GM23338 (cell line): ENCODE results near the gene VSX1. TPM values are rescaled to one million over a fixed set of nuclear protein-coding genes. Genes with fewer than 3 reads are reported as not detected.

ENCODE experiments used
- ATAC-seq: fragments of 200-7000 bp; cut with Tn5 transposase; 3 replicates; pipeline ENCODE4 v1.9.1; 2020
- DNase-seq: peaks from one replicate; pipeline ENCODE4 v3.0.0-alpha.2; 2015; ENCODE audit warnings: low spot score
- H2AFZ ChIP-seq: fragments of 200-600 bp; sonication (generic); 2 replicates; pipeline ENCODE4 v1.8.0; 2016; ENCODE audit warnings: antibody characterized with exemption, mild to moderate bottlenecking, moderate library complexity
- H3F3A ChIP-seq: fragments of 200-600 bp; sonication (generic); replicated peaks from 2 replicates; pipeline ENCODE4 v1.8.0; 2017; ENCODE audit warnings: antibody characterized with exemption, mixed run types, low read depth
- H3K27ac ChIP-seq: fragments of 200-600 bp; sonication (generic); 2 replicates; pipeline ENCODE4 v1.6.1; 2016; ENCODE audit warnings: low read depth
- H3K27me3 ChIP-seq: fragments of 200-600 bp; sonication (generic); 2 replicates; pipeline ENCODE4 v1.8.0; 2016; ENCODE audit warnings: mild to moderate bottlenecking, mixed run types, moderate library complexity; ENCODE audit not compliant: insufficient read depth
- H3K36me3 ChIP-seq: fragments of 200-600 bp; sonication (generic); 2 replicates; pipeline ENCODE4 v1.8.0; 2016; ENCODE audit warnings: mild to moderate bottlenecking; ENCODE audit not compliant: insufficient read depth
- H3K4me1 ChIP-seq: fragments of 200-600 bp; sonication (generic); 2 replicates; pipeline ENCODE4 v1.8.0; 2016; ENCODE audit warnings: mild to moderate bottlenecking, moderate library complexity; ENCODE audit not compliant: insufficient read depth
- H3K4me2 ChIP-seq: fragments of 200-600 bp; sonication (generic); 2 replicates; pipeline ENCODE4 v1.7.1; 2017; ENCODE audit warnings: mixed run types
- H3K4me3 ChIP-seq: fragments of 200-600 bp; sonication (generic); 2 replicates; pipeline ENCODE4 v1.6.1; 2016; ENCODE audit warnings: mixed run types
- H3K79me2 ChIP-seq: fragments of 200-600 bp; sonication (generic); replicated peaks from 2 replicates; pipeline ENCODE4 v1.8.0; 2017; ENCODE audit warnings: mild to moderate bottlenecking; ENCODE audit not compliant: insufficient read depth
- H3K9me2 ChIP-seq: fragments of 200-600 bp; sonication (generic); 2 replicates; pipeline ENCODE4 v1.8.0; 2017; ENCODE audit not compliant: insufficient read depth
- H4K20me1 ChIP-seq: fragments of 200-600 bp; sonication (generic); replicated peaks from 2 replicates; pipeline ENCODE4 v1.8.0; 2017; ENCODE audit warnings: mild to moderate bottlenecking; ENCODE audit not compliant: insufficient read depth
- H3K27ac Mint-ChIP-seq: 2 replicates; pipeline ENCODE4 v1.8.0; 2020; ENCODE audit warnings: inconsistent platforms, mild to moderate bottlenecking, moderate library complexity, mixed read lengths
- H3K27me3 Mint-ChIP-seq: 3 replicates; pipeline ENCODE4 v1.8.0; 2022; ENCODE audit warnings: low read depth, mild to moderate bottlenecking, moderate library complexity, mixed read lengths, inconsistent platforms; ENCODE audit not compliant: insufficient read depth, poor library complexity
- H3K36me3 Mint-ChIP-seq: 3 replicates; pipeline ENCODE4 v1.8.0; 2021; ENCODE audit warnings: low read depth, mild to moderate bottlenecking, inconsistent platforms, moderate library complexity, mixed read lengths
- H3K4me1 Mint-ChIP-seq: 3 replicates; pipeline ENCODE4 v1.8.0; 2020; ENCODE audit warnings: mild to moderate bottlenecking, inconsistent platforms, mixed read lengths
- H3K4me3 Mint-ChIP-seq: 3 replicates; pipeline ENCODE4 v1.8.0; 2021; ENCODE audit warnings: moderate library complexity, mild to moderate bottlenecking, inconsistent platforms, mixed read lengths
- H3K9me3 Mint-ChIP-seq: 3 replicates; pipeline ENCODE4 v1.8.0; 2020; ENCODE audit warnings: moderate library complexity, mild to moderate bottlenecking, inconsistent platforms, mixed read lengths
- CREB1 ChIP-seq: fragments of 250-450 bp; sonication (Bioruptor Pico); IDR thresholded peaks from 2 replicates; pipeline ENCODE4 v1.5.0; 2020; ENCODE audit warnings: low read depth, mild to moderate bottlenecking, moderate library complexity
- EZH2 ChIP-seq: fragments of 200-600 bp; sonication (generic); IDR thresholded peaks from one replicate; pipeline ENCODE4 v1.8.0; 2017; ENCODE audit warnings: antibody characterized with exemption, mild to moderate bottlenecking, low read depth; ENCODE audit not compliant: unreplicated experiment
- EZH2phosphoT487 ChIP-seq: fragments of 200-600 bp; sonication (generic); IDR thresholded peaks from one replicate; pipeline ENCODE4 v1.8.1; 2018; ENCODE audit warnings: antibody characterized with exemption; ENCODE audit not compliant: unreplicated experiment
- JUNB ChIP-seq: IDR thresholded peaks from one replicate; pipeline ENCODE4 v1.6.1; 2016; ENCODE audit warnings: antibody characterized with exemption; ENCODE audit not compliant: unreplicated experiment
- POLR2AphosphoS5 ChIP-seq: IDR thresholded peaks from 2 replicates; pipeline ENCODE4 v1.6.1; 2016; ENCODE audit warnings: antibody characterized with exemption, low read depth
- STAT1 ChIP-seq: IDR thresholded peaks from one replicate; pipeline ENCODE4 v1.6.1; 2016; ENCODE audit warnings: antibody characterized with exemption; ENCODE audit not compliant: unreplicated experiment
- ZNF114 ChIP-seq: fragments of 250-450 bp; sonication (Bioruptor Pico); IDR thresholded peaks from 2 replicates; pipeline ENCODE4 v1.5.0; 2020; ENCODE audit warnings: mild to moderate bottlenecking, moderate library complexity
- ZNF331 ChIP-seq: fragments of 250-450 bp; sonication (Bioruptor Pico); IDR thresholded peaks from 2 replicates; pipeline ENCODE4 v1.5.0; 2020; ENCODE audit warnings: low read depth, mild to moderate bottlenecking, moderate library complexity
- polyA plus RNA-seq: library from polyadenylated mRNA; unstranded; fragments of >200 nt; fragmentation: Nextera tagmentation; extraction: Ambion mirVana; gene quantifications from 2 replicates; pipeline ENCODE4 v1.2.1, GENCODE V29; 2016
- total RNA-seq: library from RNA; depleted of rRNA; stranded (reverse); fragments of >200 nt; shearing (Covaris generic); gene quantifications from 2 replicates; pipeline ENCODE4 v1.2.3, GENCODE V29; 2014
- TF ChIP-seq, protein P1 (sequence below), 2 experiments: fragments of 200-600 bp in 1 of 2; sonication (generic) in 1 of 2; conservative IDR thresholded peaks; 2 replicates each; pipeline versions ENCODE4 v1.5.1 to v1.6.1; 2016 to 2017; ENCODE audit warnings: antibody characterized with exemption in 2 of 2, low read depth in 2 of 2, mild to moderate bottlenecking in 2 of 2, moderate library complexity in 1 of 2
- TF ChIP-seq, protein P2 (sequence below): IDR thresholded peaks from one replicate; pipeline ENCODE4 v1.6.1; 2018; ENCODE audit warnings: antibody characterized with exemption; ENCODE audit not compliant: unreplicated experiment
- TF ChIP-seq, protein P3 (sequence below): IDR thresholded peaks from 2 replicates; pipeline ENCODE4 v1.6.1; 2016; ENCODE audit warnings: antibody characterized with exemption

The VSX1 gene
- total and polyA plus RNA-seq, 2 experiments from 2014 or later: 0.73 TPM; not detected in 1

DNA sequence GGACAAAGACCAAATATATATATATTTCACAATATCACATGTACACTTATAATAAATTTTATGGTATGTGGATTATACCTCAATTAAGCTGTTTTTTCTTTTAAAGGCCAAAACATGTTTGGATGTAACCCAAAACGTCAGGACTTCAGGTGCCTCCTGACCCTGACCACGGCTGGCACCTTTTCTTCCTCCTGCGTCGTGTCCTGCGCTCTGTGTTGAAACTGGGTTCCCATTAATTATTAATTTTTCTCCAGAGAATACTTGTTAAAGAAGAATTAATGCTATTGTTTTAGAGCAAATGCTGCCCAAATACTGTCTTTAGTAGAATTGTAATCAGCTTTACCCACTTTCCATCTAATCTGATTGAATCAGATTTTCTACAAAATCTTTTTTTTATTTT is 46.7 kb upstream of the VSX1 start:
- Mint-ChIP-seq H3K27me3 (peaks cover 3% of the 10 kb centered on the region), H3K4me1 (no peaks in the 10 kb centered on the region), H3K36me3 (no peaks in the 10 kb centered on the region), H3K27ac (no peak overlapping the region), H3K9me3 (no peaks in the 10 kb centered on the region; the same call in 2 of the 3 replicates), H3K4me3 (no peak overlapping the region)
- ATAC-seq (no peak), DNase-seq (no peak)
- Histone ChIP-seq H4K20me1 (no peaks in the 10 kb centered on the region), H3K4me1 (no peaks in the 10 kb centered on the region), H3K36me3 (no peaks in the 10 kb centered on the region), H3K27ac (no peak overlapping the region), H3F3A (no peaks in the 10 kb centered on the region), H3K79me2 (no peaks in the 10 kb centered on the region), H3K4me3 (no peak overlapping the region), H2AFZ (no peak overlapping the region), H3K4me2 (no peak overlapping the region), H3K27me3 (no peaks in the 10 kb centered on the region), H3K9me2 (no peaks in the 10 kb centered on the region; the same call in 1 of the 2 replicates)
- TF ChIP-seq, protein P1, sequence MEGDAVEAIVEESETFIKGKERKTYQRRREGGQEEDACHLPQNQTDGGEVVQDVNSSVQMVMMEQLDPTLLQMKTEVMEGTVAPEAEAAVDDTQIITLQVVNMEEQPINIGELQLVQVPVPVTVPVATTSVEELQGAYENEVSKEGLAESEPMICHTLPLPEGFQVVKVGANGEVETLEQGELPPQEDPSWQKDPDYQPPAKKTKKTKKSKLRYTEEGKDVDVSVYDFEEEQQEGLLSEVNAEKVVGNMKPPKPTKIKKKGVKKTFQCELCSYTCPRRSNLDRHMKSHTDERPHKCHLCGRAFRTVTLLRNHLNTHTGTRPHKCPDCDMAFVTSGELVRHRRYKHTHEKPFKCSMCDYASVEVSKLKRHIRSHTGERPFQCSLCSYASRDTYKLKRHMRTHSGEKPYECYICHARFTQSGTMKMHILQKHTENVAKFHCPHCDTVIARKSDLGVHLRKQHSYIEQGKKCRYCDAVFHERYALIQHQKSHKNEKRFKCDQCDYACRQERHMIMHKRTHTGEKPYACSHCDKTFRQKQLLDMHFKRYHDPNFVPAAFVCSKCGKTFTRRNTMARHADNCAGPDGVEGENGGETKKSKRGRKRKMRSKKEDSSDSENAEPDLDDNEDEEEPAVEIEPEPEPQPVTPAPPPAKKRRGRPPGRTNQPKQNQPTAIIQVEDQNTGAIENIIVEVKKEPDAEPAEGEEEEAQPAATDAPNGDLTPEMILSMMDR (conservative IDR thresholded peaks at IDR 0.05; ENCODE audit: low read depth in 2 of 2): no peak
- TF ChIP-seq STAT1: no peak
- no peak for TF ChIP-seq EZH2
- no peak for TF ChIP-seq POLR2AphosphoS5
- no peak for TF ChIP-seq CREB1 (CRISPR knock-in tag)
- TF ChIP-seq, protein P2, sequence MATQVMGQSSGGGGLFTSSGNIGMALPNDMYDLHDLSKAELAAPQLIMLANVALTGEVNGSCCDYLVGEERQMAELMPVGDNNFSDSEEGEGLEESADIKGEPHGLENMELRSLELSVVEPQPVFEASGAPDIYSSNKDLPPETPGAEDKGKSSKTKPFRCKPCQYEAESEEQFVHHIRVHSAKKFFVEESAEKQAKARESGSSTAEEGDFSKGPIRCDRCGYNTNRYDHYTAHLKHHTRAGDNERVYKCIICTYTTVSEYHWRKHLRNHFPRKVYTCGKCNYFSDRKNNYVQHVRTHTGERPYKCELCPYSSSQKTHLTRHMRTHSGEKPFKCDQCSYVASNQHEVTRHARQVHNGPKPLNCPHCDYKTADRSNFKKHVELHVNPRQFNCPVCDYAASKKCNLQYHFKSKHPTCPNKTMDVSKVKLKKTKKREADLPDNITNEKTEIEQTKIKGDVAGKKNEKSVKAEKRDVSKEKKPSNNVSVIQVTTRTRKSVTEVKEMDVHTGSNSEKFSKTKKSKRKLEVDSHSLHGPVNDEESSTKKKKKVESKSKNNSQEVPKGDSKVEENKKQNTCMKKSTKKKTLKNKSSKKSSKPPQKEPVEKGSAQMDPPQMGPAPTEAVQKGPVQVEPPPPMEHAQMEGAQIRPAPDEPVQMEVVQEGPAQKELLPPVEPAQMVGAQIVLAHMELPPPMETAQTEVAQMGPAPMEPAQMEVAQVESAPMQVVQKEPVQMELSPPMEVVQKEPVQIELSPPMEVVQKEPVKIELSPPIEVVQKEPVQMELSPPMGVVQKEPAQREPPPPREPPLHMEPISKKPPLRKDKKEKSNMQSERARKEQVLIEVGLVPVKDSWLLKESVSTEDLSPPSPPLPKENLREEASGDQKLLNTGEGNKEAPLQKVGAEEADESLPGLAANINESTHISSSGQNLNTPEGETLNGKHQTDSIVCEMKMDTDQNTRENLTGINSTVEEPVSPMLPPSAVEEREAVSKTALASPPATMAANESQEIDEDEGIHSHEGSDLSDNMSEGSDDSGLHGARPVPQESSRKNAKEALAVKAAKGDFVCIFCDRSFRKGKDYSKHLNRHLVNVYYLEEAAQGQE: no peak
- TF ChIP-seq EZH2phosphoT487: no peak
- no peak for TF ChIP-seq ZNF114 (CRISPR knock-in tag)

DNA sequence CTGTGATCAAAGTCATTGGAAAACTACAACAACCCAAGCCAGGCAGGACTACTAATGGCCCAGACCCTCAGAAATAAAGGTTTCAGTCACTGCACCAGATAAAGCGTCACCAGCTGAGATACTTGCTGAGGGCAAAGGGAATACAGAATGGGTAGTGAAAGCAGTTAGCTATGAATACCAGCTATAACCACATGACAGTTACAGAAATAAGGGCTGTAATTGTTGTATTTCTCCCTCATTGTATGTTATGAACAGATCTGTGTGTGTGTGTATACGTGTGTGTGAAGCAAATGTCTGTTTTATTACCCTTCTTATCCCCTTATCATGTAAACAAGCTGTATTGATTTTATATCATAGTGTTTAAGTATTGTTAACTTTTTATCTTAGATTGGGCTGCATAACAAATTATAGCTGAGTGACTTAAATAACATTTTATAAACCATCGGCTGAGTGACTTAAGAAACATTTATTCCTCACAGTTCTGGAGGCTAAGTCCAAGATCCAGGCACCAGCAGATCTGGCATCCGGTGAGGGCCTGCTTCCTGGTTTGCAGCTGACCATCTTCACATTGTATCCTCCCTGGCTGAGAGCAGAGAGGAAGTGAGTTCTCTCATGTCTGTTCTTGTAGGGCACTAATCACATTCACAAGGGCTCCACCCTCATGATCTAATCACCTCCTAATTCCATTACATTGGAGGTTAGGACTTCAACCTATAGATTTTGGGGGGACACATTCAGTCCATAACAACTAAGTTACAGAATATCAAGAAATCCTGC is 46.0 kb upstream of the VSX1 start:
- H3K4me2 ChIP-seq: no peak overlapping the region
- H3K27ac ChIP-seq: no peak overlapping the region
- H2AFZ ChIP-seq: no peak overlapping the region
- no peaks in the 10 kb centered on the region for H3K36me3 Mint-ChIP-seq
- ATAC-seq: no peak
- H4K20me1 ChIP-seq: no peaks in the 10 kb centered on the region
- no peaks in the 10 kb centered on the region for H3F3A ChIP-seq
- H3K27ac Mint-ChIP-seq: no peak overlapping the region
- no peaks in the 10 kb centered on the region for H3K79me2 ChIP-seq
- DNase-seq: no peak
- no peak overlapping the region for H3K4me3 ChIP-seq
- no peaks in the 10 kb centered on the region for H3K4me1 Mint-ChIP-seq
- H3K4me3 Mint-ChIP-seq: no peak overlapping the region
- no peaks in the 10 kb centered on the region for H3K27me3 ChIP-seq
- no peaks in the 10 kb centered on the region; the same call in 2 of the 3 replicates for H3K9me3 Mint-ChIP-seq
- H3K36me3 ChIP-seq: no peaks in the 10 kb centered on the region
- no peaks in the 10 kb centered on the region; the same call in 1 of the 2 replicates for H3K9me2 ChIP-seq
- H3K4me1 ChIP-seq: no peaks in the 10 kb centered on the region
- no peaks in the 10 kb centered on the region for H3K27me3 Mint-ChIP-seq
- TF ChIP-seq, protein P2: no peak
- TF ChIP-seq, protein P1 (conservative IDR thresholded peaks at IDR 0.05; ENCODE audit: low read depth in 2 of 2): no peak
- no peak for TF ChIP-seq ZNF331 (CRISPR knock-in tag)
- TF ChIP-seq JUNB: no peak
- no peak for TF ChIP-seq ZNF114 (CRISPR knock-in tag)
- TF ChIP-seq, protein P3, sequence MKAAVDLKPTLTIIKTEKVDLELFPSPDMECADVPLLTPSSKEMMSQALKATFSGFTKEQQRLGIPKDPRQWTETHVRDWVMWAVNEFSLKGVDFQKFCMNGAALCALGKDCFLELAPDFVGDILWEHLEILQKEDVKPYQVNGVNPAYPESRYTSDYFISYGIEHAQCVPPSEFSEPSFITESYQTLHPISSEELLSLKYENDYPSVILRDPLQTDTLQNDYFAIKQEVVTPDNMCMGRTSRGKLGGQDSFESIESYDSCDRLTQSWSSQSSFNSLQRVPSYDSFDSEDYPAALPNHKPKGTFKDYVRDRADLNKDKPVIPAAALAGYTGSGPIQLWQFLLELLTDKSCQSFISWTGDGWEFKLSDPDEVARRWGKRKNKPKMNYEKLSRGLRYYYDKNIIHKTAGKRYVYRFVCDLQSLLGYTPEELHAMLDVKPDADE: no peak
- TF ChIP-seq STAT1: no peak
